IMR-90 (cell line): ENCODE results near the gene ANKRD6. TPM values are rescaled to one million over a fixed set of nuclear protein-coding genes. Genes with fewer than 3 reads are reported as not detected.

ENCODE experiments used
- ATAC-seq: fragments of 200-7000 bp; cut with Tn5 transposase; 2 replicates; pipeline ENCODE4 v1.9.1; 2020; ENCODE audit warnings: low read depth, mild to moderate bottlenecking, moderate library complexity
- BruUV-seq: library from RNA; stranded (reverse); fragments of 400-500 nt; replicated peaks from 2 replicates; lab custom pipeline; 2021; lab: Mats Ljungman, UMichigan
- CTCF ChIA-PET: fragments of 300-600 bp; formaldehyde crosslinking; extraction: SDS; loops from one replicate; lab custom pipeline; 2021; ENCODE audit warnings: antibody characterized with exemption; lab: Yijun Ruan, JAX
- POLR2A ChIA-PET: fragments of 300-600 bp; sonication (Branson Sonifier 250); formaldehyde crosslinking; loops from one replicate; lab custom pipeline; 2022; ENCODE audit warnings: antibody characterized with exemption; ENCODE audit not compliant: unreplicated experiment; lab: Charles Lee
- DNase-seq: peaks from one replicate; pipeline ENCODE4 v3.0.0; 2013
- H2AFZ ChIP-seq: replicated peaks from 2 replicates; pipeline ENCODE3; 2013; ENCODE audit warnings: low read length, mild to moderate bottlenecking; ENCODE audit not compliant: poor library complexity
- H2AK5ac ChIP-seq: 2 replicates; pipeline ENCODE4 v1.6.1; 2013; ENCODE audit warnings: low read depth, low read length, inconsistent platforms
- H2AK9ac ChIP-seq: replicated peaks from 2 replicates; pipeline ENCODE3; 2013; ENCODE audit warnings: mild to moderate bottlenecking, low read depth, low read length, moderate library complexity; ENCODE audit not compliant: poor library complexity
- H2BK120ac ChIP-seq: 2 replicates; pipeline ENCODE4 v1.6.1; 2013; ENCODE audit warnings: low read depth, low read length, inconsistent platforms
- H2BK15ac ChIP-seq: 3 replicates; pipeline ENCODE4 v1.6.1; 2013; ENCODE audit warnings: low read depth, low read length, inconsistent platforms
- H2BK20ac ChIP-seq: 2 replicates; pipeline ENCODE4 v1.6.1; 2013; ENCODE audit warnings: low read depth, mild to moderate bottlenecking, inconsistent platforms, low read length, moderate library complexity
- H2BK5ac ChIP-seq: 2 replicates; pipeline ENCODE4 v1.6.1; 2013; ENCODE audit warnings: mild to moderate bottlenecking, low read depth, low read length, inconsistent platforms; ENCODE audit not compliant: poor library complexity, severe bottlenecking
- H3K14ac ChIP-seq: replicated peaks from 2 replicates; pipeline ENCODE4 v1.6.1; 2013; ENCODE audit warnings: low read depth, low read length, inconsistent platforms
- H3K18ac ChIP-seq: 2 replicates; pipeline ENCODE4 v1.6.1; 2013; ENCODE audit warnings: low read depth, low read length, control low read depth
- H3K23ac ChIP-seq: 2 replicates; pipeline ENCODE4 v1.6.1; 2013; ENCODE audit warnings: low read depth, low read length, inconsistent platforms
- H3K27ac ChIP-seq: 2 replicates; pipeline ENCODE4 v1.5.1; 2013; ENCODE audit warnings: mild to moderate bottlenecking, control low read depth, low read length; ENCODE audit not compliant: insufficient read depth
- H3K27me3 ChIP-seq: 2 replicates; pipeline ENCODE4 v1.6.1; 2013; ENCODE audit warnings: low read length; ENCODE audit not compliant: control insufficient read depth, insufficient read depth
- H3K36me3 ChIP-seq: 2 replicates; pipeline ENCODE4 v1.6.1; 2013; ENCODE audit warnings: low read length, mixed read lengths; ENCODE audit not compliant: control insufficient read depth, insufficient read depth
- H3K4ac ChIP-seq: 2 replicates; pipeline ENCODE4 v1.6.1; 2013; ENCODE audit warnings: low read depth, low read length, inconsistent platforms
- H3K4me1 ChIP-seq: 2 replicates; pipeline ENCODE4 v1.6.1; 2013; ENCODE audit warnings: low read length, mixed read lengths; ENCODE audit not compliant: control insufficient read depth, insufficient read depth
- H3K4me2 ChIP-seq: 2 replicates; pipeline ENCODE4 v1.6.1; 2013; ENCODE audit warnings: low read depth, mild to moderate bottlenecking, control low read depth, low read length, moderate library complexity
- H3K4me3 ChIP-seq: 2 replicates; pipeline ENCODE4 v1.5.1; 2013; ENCODE audit warnings: low read depth, mild to moderate bottlenecking, control low read depth, low read length, moderate library complexity; ENCODE audit not compliant: insufficient read depth
- H3K56ac ChIP-seq: 2 replicates; pipeline ENCODE4 v1.6.1; 2013; ENCODE audit warnings: low read length, inconsistent platforms; ENCODE audit not compliant: insufficient read depth; ENCODE audit errors: extremely low read depth
- H3K79me1 ChIP-seq, 2 experiments: 2 replicates each; pipeline ENCODE4 v1.6.1; 2013; ENCODE audit warnings: low read length in 2 of 2, inconsistent platforms in 1 of 2, low read depth in 1 of 2
- H3K9ac ChIP-seq: 2 replicates; pipeline ENCODE4 v1.6.1; 2013; ENCODE audit warnings: low read depth, low read length, control low read depth
- H3K9me1 ChIP-seq: 2 replicates; pipeline ENCODE4 v1.6.1; 2013; ENCODE audit warnings: low read length, inconsistent platforms; ENCODE audit not compliant: insufficient read depth
- H3K9me3 ChIP-seq: 2 replicates; pipeline ENCODE4 v1.6.1; 2013; ENCODE audit warnings: low read length; ENCODE audit not compliant: control insufficient read depth, insufficient read depth
- H4K20me1 ChIP-seq: 2 replicates; pipeline ENCODE4 v1.6.1; 2013; ENCODE audit warnings: low read length, inconsistent platforms; ENCODE audit not compliant: insufficient read depth
- H4K5ac ChIP-seq: 2 replicates; pipeline ENCODE4 v1.6.1; 2013; ENCODE audit warnings: mild to moderate bottlenecking, low read depth, low read length, control low read depth
- H4K8ac ChIP-seq, 2 experiments: 2 replicates each; pipeline ENCODE4 v1.6.1; 2013; ENCODE audit warnings: low read depth in 2 of 2, low read length in 2 of 2, control low read depth in 1 of 2, inconsistent platforms in 1 of 2
- H4K91ac ChIP-seq: 2 replicates; pipeline ENCODE4 v1.6.1; 2013; ENCODE audit warnings: low read depth, low read length, inconsistent platforms; ENCODE audit not compliant: insufficient read depth
- MXI1 ChIP-seq: IDR thresholded peaks from 2 replicates; pipeline ENCODE4 v1.6.1; 2012; ENCODE audit warnings: low read depth, mild to moderate bottlenecking, low read length, moderate library complexity, borderline replicate concordance
- NFE2L2 ChIP-seq: fragments of 150-350 bp; IDR thresholded peaks from 2 replicates; pipeline ENCODE4 v1.6.1; 2016; ENCODE audit warnings: low read depth, mild to moderate bottlenecking, low read length
- RCOR1 ChIP-seq: IDR thresholded peaks from 2 replicates; pipeline ENCODE4 v1.6.1; 2012; ENCODE audit warnings: mild to moderate bottlenecking, low read length, improper control_type of control experiment; ENCODE audit not compliant: insufficient replicate concordance
- RFX5 ChIP-seq: IDR thresholded peaks from 2 replicates; pipeline ENCODE4 v1.8.0; 2012; ENCODE audit warnings: low read depth, mild to moderate bottlenecking, low read length, moderate library complexity
- WGBS, 2 experiments: methylation state at CpG; one replicate each; pipeline versions ENCODE4 v1.1.5 to v1.1.7; 2013; ENCODE audit warnings: missing lambda C conversion rate in 2 of 2; ENCODE audit not compliant: insufficient read length in 1 of 2; ENCODE audit errors: extremely low coverage in 2 of 2; 5-methylcytosine and 5-hydroxymethylcytosine counted together
- dilution Hi-C: fragments of 300-500 bp; cut with HindIII; formaldehyde crosslinking; loops from one replicate; pipeline ENCODE4 v1.14.3; 2018; ENCODE audit warnings: low sequenced_read_pairs; ENCODE audit not compliant: unreplicated experiment
- in situ Hi-C: fragments of 300-500 bp; cut with MboI; formaldehyde crosslinking; loops from 3 replicates; pipeline ENCODE4 v1.14.3; 2019; ENCODE audit warnings: low sequenced_read_pairs, inconsistent platforms, mixed read lengths
- intact Hi-C: fragments of 100-400 bp; cut with micrococcal nuclease; formaldehyde crosslinking; loops from 2 replicates; pipeline ENCODE4 v1.10.0; 2022
- polyA plus RNA-seq, 3 experiments: library from polyadenylated mRNA; depleted of rRNA; stranded (reverse); fragments of >200 nt; gene quantifications; 2 replicates each; pipeline ENCODE4 v1.2.3, GENCODE V29; 2012; ENCODE audit warnings: low replicate concordance in 1 of 3
- total RNA-seq: library from RNA; depleted of rRNA; stranded (reverse); fragments of >200 nt; gene quantifications from 2 replicates; pipeline ENCODE4 v1.2.3, GENCODE V29; 2012

ANKRD6 gene
- total and polyA plus RNA-seq, 2 of the 4 experiments (the other 2 are of a cell fraction): 0.12 to 0.18 TPM

DNA sequence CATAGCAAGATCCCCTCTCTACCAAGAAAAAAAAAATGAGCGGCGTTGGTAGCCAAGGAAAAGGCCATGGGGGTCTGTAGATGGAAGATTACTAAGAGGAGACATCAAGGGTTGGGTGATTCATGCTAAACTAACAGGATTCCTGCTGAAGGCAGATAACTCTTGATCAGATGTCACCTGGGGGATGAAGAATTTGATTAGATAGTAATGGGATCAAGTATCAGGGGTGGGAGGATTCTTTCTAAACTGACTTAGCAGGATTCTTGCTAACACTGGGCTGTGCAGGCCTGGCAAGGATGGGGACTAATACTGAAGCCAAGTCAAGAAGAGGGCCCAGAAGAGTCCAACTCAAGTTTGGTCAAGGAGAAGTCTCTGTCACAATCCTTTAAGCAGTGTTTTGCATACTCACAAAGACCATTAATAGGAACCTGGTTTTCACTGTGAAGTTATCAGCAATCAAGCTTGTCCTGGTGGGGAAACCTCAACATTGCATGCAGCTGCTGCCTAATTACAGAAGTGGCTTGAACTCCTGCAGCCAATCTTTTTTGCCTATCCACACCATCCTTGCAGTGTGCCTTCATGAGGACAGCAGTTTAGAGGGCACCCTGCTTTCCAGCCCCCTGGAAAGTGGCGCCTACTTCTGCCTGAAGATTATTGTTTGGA, 61.3 kb downstream of the ANKRD6 start:
- in situ Hi-C loops: no loop called here
- H4K5ac ChIP-seq: no peak overlapping the region
- BruUV-seq: no TSS peak
- DNase-seq: no peak
- H3K9ac ChIP-seq: no peak overlapping the region
- H3K79me1 ChIP-seq: no peaks in the 10 kb centered on the region
- H2BK15ac ChIP-seq: no peak overlapping the region
- no peak overlapping the region for H3K4ac ChIP-seq
- no peak overlapping the region for H2BK120ac ChIP-seq
- H2BK20ac ChIP-seq: no peak overlapping the region
- H3K9me3 ChIP-seq: no peaks in the 10 kb centered on the region
- TF ChIP-seq RFX5: no peak
- no peak for TF ChIP-seq NFE2L2
- TF ChIP-seq RCOR1: no peak
- no peak for TF ChIP-seq MXI1
- no peaks in the 10 kb centered on the region for H3K4me1 ChIP-seq
- H2BK5ac ChIP-seq: no peak overlapping the region
- H3K36me3 ChIP-seq: no peaks in the 10 kb centered on the region
- POLR2A ChIA-PET: no interaction called here
- H3K18ac ChIP-seq: no peak overlapping the region
- no peak overlapping the region for H3K14ac ChIP-seq
- no peak overlapping the region for H3K23ac ChIP-seq
- ATAC-seq: no peak
- H4K20me1 ChIP-seq: no peaks in the 10 kb centered on the region
- H3K9me1 ChIP-seq: no peaks in the 10 kb centered on the region
- H4K91ac ChIP-seq: no peak overlapping the region
- no peak overlapping the region for H3K27ac ChIP-seq
- intact Hi-C loops: no loop called here
- H2AK9ac ChIP-seq: no peak overlapping the region
- H3K56ac ChIP-seq: no peak overlapping the region
- H2AK5ac ChIP-seq: no peak overlapping the region
- CTCF ChIA-PET: no interaction called here
- dilution Hi-C loops: no loop called here
- no peak overlapping the region for H4K8ac ChIP-seq
- WGBS, 2 experiments: no CpG with 5 or more reads among the region's 3 CpGs
- H3K4me2 ChIP-seq: no peak overlapping the region
- no peak overlapping the region for H3K4me3 ChIP-seq
- H3K27me3 ChIP-seq: peaks cover 2% of the 10 kb centered on the region; the same call in 1 of the 2 replicates
- no peak overlapping the region for H2AFZ ChIP-seq
